ENCODE measurements around the gene C20orf144.
"Not testable (repeated sequence)": the region's sequence is repeated elsewhere in the genome, so short reads cannot be mapped to it uniquely, and the experiment has no call there.

C20orf144 gene

DNA sequence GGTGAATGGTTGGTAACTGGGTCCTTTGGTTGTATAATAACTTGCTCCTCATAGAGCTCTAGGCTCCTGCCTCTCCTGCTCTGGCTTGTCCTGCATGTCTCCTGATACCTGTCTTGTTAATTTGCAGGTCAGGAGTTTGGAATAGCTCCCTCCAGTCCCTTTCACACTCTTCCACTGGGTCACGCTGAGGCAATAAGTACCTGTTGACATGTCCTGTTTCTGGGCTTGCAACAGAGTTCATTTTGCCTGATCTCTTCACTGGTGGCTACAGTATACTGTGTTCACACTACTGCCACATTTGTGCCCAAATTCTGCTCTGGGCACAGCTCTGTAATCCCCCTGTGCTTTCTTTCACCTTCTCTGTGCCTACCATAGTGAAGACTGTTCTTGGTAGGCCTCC is 25.4 kb upstream of the C20orf144 start:
- DNase-seq (ENCODE audit: extremely low read depth, insufficient read length) = no peak
- Histone ChIP-seq H3K36me3 (ENCODE audit: control insufficient read depth, insufficient read depth, low read length) (peaks cover 8% of the 10 kb centered on the region), H3K27me3 (replicated peaks; ENCODE audit: control insufficient read depth, insufficient read depth, low read length) (no peaks in the 10 kb centered on the region), H3K4me3 (replicated peaks; ENCODE audit: low read depth, low read length) (no peak overlapping the region)
- TF ChIP-seq, protein P1, sequence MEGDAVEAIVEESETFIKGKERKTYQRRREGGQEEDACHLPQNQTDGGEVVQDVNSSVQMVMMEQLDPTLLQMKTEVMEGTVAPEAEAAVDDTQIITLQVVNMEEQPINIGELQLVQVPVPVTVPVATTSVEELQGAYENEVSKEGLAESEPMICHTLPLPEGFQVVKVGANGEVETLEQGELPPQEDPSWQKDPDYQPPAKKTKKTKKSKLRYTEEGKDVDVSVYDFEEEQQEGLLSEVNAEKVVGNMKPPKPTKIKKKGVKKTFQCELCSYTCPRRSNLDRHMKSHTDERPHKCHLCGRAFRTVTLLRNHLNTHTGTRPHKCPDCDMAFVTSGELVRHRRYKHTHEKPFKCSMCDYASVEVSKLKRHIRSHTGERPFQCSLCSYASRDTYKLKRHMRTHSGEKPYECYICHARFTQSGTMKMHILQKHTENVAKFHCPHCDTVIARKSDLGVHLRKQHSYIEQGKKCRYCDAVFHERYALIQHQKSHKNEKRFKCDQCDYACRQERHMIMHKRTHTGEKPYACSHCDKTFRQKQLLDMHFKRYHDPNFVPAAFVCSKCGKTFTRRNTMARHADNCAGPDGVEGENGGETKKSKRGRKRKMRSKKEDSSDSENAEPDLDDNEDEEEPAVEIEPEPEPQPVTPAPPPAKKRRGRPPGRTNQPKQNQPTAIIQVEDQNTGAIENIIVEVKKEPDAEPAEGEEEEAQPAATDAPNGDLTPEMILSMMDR (IDR thresholded peaks at IDR 0.05; ENCODE audit: insufficient read depth, low read length, poor library complexity, severe bottlenecking) = no peak

- no peak for DNase-seq (ENCODE audit: extremely low read depth, insufficient read length)
- H3K4me3 ChIP-seq (replicated peaks; ENCODE audit: low read depth, low read length) = no peak overlapping the region
- H3K36me3 ChIP-seq (ENCODE audit: control insufficient read depth, insufficient read depth, low read length) = peaks cover 15% of the 10 kb centered on the region
- no peaks in the 10 kb centered on the region for H3K27me3 ChIP-seq (replicated peaks; ENCODE audit: control insufficient read depth, insufficient read depth, low read length)
- TF ChIP-seq, protein P1 (IDR thresholded peaks at IDR 0.05; ENCODE audit: insufficient read depth, low read length, poor library complexity, severe bottlenecking) = no peak
These were observed 21.8 kb upstream of the C20orf144 start for GRCh38 chr20:33640287-33640686.

- DNase-seq (ENCODE audit: extremely low read depth, insufficient read length) = no peak
- H3K4me3 ChIP-seq (replicated peaks; ENCODE audit: low read depth, low read length) = no peak overlapping the region
- TF ChIP-seq, protein P1 (IDR thresholded peaks at IDR 0.05; ENCODE audit: insufficient read depth, low read length, poor library complexity, severe bottlenecking) = no peak
- H3K36me3 ChIP-seq (ENCODE audit: control insufficient read depth, insufficient read depth, low read length) = peaks cover 10% of the 10 kb centered on the region
- no peaks in the 10 kb centered on the region for H3K27me3 ChIP-seq (replicated peaks; ENCODE audit: control insufficient read depth, insufficient read depth, low read length)
These were observed 17.6 kb upstream of the C20orf144 start for GRCh38 chr20:33644313-33645071.

- H3K27me3 ChIP-seq (replicated peaks; ENCODE audit: control insufficient read depth, insufficient read depth, low read length) = no peaks in the 10 kb centered on the region
- no peak overlapping the region for H3K4me3 ChIP-seq (replicated peaks; ENCODE audit: low read depth, low read length)
- TF ChIP-seq, protein P1 (IDR thresholded peaks at IDR 0.05; ENCODE audit: insufficient read depth, low read length, poor library complexity, severe bottlenecking) = no peak
- peaks cover 7% of the 10 kb centered on the region for H3K36me3 ChIP-seq (ENCODE audit: control insufficient read depth, insufficient read depth, low read length)
- DNase-seq (ENCODE audit: extremely low read depth, insufficient read length) = no peak
These were observed 17.1 kb upstream of the C20orf144 start for GRCh38 chr20:33645072-33645358.

- Histone ChIP-seq H3K27me3 (replicated peaks; ENCODE audit: control insufficient read depth, insufficient read depth, low read length) (no peaks in the 10 kb centered on the region), H3K36me3 (ENCODE audit: control insufficient read depth, insufficient read depth, low read length) (peaks cover 7% of the 10 kb centered on the region), H3K4me3 (replicated peaks; ENCODE audit: low read depth, low read length) (no peak overlapping the region)
- TF ChIP-seq, protein P1 (IDR thresholded peaks at IDR 0.05; ENCODE audit: insufficient read depth, low read length, poor library complexity, severe bottlenecking) = no peak
- DNase-seq (ENCODE audit: extremely low read depth, insufficient read length) = no peak
These were observed 16.7 kb upstream of the C20orf144 start for GRCh38 chr20:33645396-33645795.

GRCh38 chr20:33646191-33646590 is 15.9 kb upstream of the C20orf144 start:
- Histone ChIP-seq H3K4me3 (replicated peaks; ENCODE audit: low read depth, low read length) (no peak overlapping the region), H3K36me3 (ENCODE audit: control insufficient read depth, insufficient read depth, low read length) (peaks cover 7% of the 10 kb centered on the region), H3K27me3 (replicated peaks; ENCODE audit: control insufficient read depth, insufficient read depth, low read length) (no peaks in the 10 kb centered on the region)
- DNase-seq (ENCODE audit: extremely low read depth, insufficient read length) = no peak
- TF ChIP-seq, protein P1 (IDR thresholded peaks at IDR 0.05; ENCODE audit: insufficient read depth, low read length, poor library complexity, severe bottlenecking) = no peak

DNA sequence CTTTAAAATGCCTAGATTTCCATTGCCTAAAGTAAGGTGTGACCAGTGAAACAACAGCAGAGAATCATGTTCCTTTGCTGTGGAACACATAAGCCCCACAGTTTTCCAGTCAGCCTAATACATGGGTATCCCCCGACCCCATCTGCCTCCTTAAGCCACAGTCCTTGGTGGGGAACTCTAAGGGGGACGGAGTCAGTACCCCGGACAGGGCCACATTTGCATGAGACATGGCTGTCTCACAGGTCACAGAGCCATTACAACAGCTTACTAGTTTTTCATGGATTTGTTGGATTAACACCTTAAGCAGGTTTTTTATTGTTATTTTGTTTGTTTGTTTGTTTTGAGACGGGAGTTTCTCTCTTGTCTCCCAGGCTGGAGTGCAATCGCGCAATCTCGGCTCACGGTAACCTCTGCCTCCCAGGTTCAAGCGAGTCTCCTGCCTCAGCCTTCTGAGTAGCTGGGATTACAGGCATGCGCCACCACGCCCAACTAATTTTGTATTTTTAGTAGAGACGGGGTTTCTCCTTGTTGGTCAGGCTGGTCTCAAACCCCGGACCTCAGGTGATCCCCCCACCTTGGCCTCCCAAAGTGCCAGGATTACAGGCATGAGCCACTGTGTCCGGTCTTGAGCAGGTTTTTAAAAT is 15.0 kb upstream of the C20orf144 start:
- DNase-seq (ENCODE audit: extremely low read depth, insufficient read length); H3K36me3 ChIP-seq (ENCODE audit: control insufficient read depth, insufficient read depth, low read length); H3K4me3 ChIP-seq (replicated peaks; ENCODE audit: low read depth, low read length); H3K27me3 ChIP-seq (replicated peaks; ENCODE audit: control insufficient read depth, insufficient read depth, low read length): not testable (repeated sequence)

Data from GM06990 (cell line).